Brain microvascular endothelial cell (primary cell): ENCODE measurements around the gene LRRFIP2.

Experiments
- DNase-seq: peaks from one replicate; pipeline ENCODE4 v3.0.0-alpha.2; 2020
- H3K27ac ChIP-seq: fragments of 250-450 bp; sonication (Bioruptor Pico); 2 replicates; pipeline ENCODE4 v1.5.1; 2020; ENCODE audit warnings: mild to moderate bottlenecking, moderate library complexity
- H3K27me3 ChIP-seq: fragments of 250-450 bp; sonication (Bioruptor Pico); replicated peaks from 2 replicates; pipeline ENCODE4 v1.5.1; 2020; ENCODE audit warnings: mild to moderate bottlenecking
- H3K36me3 ChIP-seq: fragments of 250-450 bp; sonication (Bioruptor Pico); replicated peaks from 2 replicates; pipeline ENCODE4 v1.5.1; 2020; ENCODE audit warnings: mild to moderate bottlenecking
- H3K4me3 ChIP-seq: 2 replicates; pipeline ENCODE4 v1.5.1; 2011; ENCODE audit warnings: low read depth, mild to moderate bottlenecking, control low read depth, low read length, moderate library complexity
- CTCF ChIP-seq: IDR thresholded peaks from 2 replicates; pipeline ENCODE4 v1.5.1; 2011; ENCODE audit warnings: low read depth, mild to moderate bottlenecking, moderate library complexity, low read length, control low read depth, inconsistent platforms; ENCODE audit errors: missing control alignments
- in situ Hi-C: cut with HindIII; loops from 2 replicates; pipeline ENCODE4 v1.10.0; 2017; ENCODE audit warnings: low sequenced_read_pairs, low pct_ligation_motif_present

The LRRFIP2 gene

GRCh38 chr3:37138816-37139215 lies 35.6 kb downstream of the LRRFIP2 start:
- Histone ChIP-seq H3K27me3 (no peaks in the 10 kb centered on the region), H3K27ac (no peak overlapping the region), H3K36me3 (peaks cover 16% of the 10 kb centered on the region), H3K4me3 (no peak overlapping the region)
- no peak for TF ChIP-seq CTCF
- in situ Hi-C loops: no loop called here
- DNase-seq: no peak

GRCh38 chr3:37137516-37137915 lies 36.9 kb downstream of the LRRFIP2 start:
- peaks cover 4% of the 10 kb centered on the region for H3K36me3 ChIP-seq
- H3K4me3 ChIP-seq: no peak overlapping the region
- no peak for DNase-seq
- TF ChIP-seq CTCF: no peak
- in situ Hi-C loops: no loop called here
- H3K27ac ChIP-seq: no peak overlapping the region
- H3K27me3 ChIP-seq: no peaks in the 10 kb centered on the region

GRCh38 chr3:37136067-37136466 lies 38.3 kb downstream of the LRRFIP2 start:
- H3K4me3 ChIP-seq: no peak overlapping the region
- H3K27me3 ChIP-seq: no peaks in the 10 kb centered on the region
- DNase-seq: no peak
- no peak overlapping the region for H3K27ac ChIP-seq
- in situ Hi-C loops: no loop called here
- TF ChIP-seq CTCF: no peak
- no peaks in the 10 kb centered on the region for H3K36me3 ChIP-seq

GRCh38 chr3:37135561-37135960 lies 38.8 kb downstream of the LRRFIP2 start:
- no peak for TF ChIP-seq CTCF
- H3K27ac ChIP-seq: no peak overlapping the region
- no peak for DNase-seq

GRCh38 chr3:37132334-37132733 lies 42.0 kb downstream of the LRRFIP2 start:
- TF ChIP-seq CTCF: no peak
- Histone ChIP-seq H3K27ac (no peak overlapping the region), H3K36me3 (no peaks in the 10 kb centered on the region), H3K27me3 (no peaks in the 10 kb centered on the region), H3K4me3 (no peak overlapping the region)
- DNase-seq: no peak
- in situ Hi-C loops: no loop called here

More at GRCh38 chr3:37135561-37135960, 38.8 kb downstream of the LRRFIP2 start:
- Histone ChIP-seq H3K4me3 (no peak overlapping the region), H3K27me3 (no peaks in the 10 kb centered on the region), H3K36me3 (no peaks in the 10 kb centered on the region)
- in situ Hi-C loops: no loop called here

- TF ChIP-seq CTCF: no peak
- H3K36me3 ChIP-seq: no peaks in the 10 kb centered on the region
- DNase-seq: no peak
- in situ Hi-C loops: no loop called here
- no peak overlapping the region for H3K27ac ChIP-seq
- no peak overlapping the region for H3K4me3 ChIP-seq
- no peaks in the 10 kb centered on the region for H3K27me3 ChIP-seq
Measured at GRCh38 chr3:37131860-37132144, 42.6 kb downstream of the LRRFIP2 start.
